ENCODE measurements around the gene LPCAT1. TPM values are rescaled to one million over a fixed set of nuclear protein-coding genes. Genes with fewer than 3 reads are reported as not detected.

Gene LPCAT1
- polyA plus RNA-seq, 4 donors = 4.5 to 22.3 (median 7.5) TPM

GRCh38 chr5:1495525-1495897 is 28.2 kb downstream of the LPCAT1 start:
- Histone ChIP-seq H3K4me1 (ENCODE audit: control insufficient read depth in 3 of 3, insufficient read depth in 2 of 3, low read depth in 1 of 3, low read length in 2 of 3) (peaks cover 0 to 2% (median 0%) of the 10 kb centered on the region in 3 donors), H3K27me3 (ENCODE audit: control insufficient read depth in 3 of 3, insufficient read depth in 3 of 3, low read length in 3 of 3) (no peaks in the 10 kb centered on the region), H3K27ac (ENCODE audit: low read depth in 1 of 3, low read length in 2 of 3) (peak overlapping the region in 1 of 3 donors; percentile 66), H3K36me3 (ENCODE audit: control insufficient read depth in 3 of 3, insufficient read depth in 2 of 3, low read depth in 1 of 3, low read length in 3 of 3) (peaks cover 0 to 24% (median under 1%) of the 10 kb centered on the region in 3 donors), H3K9me3 (ENCODE audit: control insufficient read depth in 2 of 2, insufficient read depth in 1 of 2, low read depth in 1 of 2, low read length in 1 of 2) (no peaks in the 10 kb centered on the region), H3K4me3 (ENCODE audit: low read depth in 1 of 3, low read length in 3 of 3) (no peak overlapping the region)
- 68 to 75% (median 71%) methylated on average over 6 of the region's 6 CpGs for WGBS, 3 donors
- FAIRE-seq = no peak
- DNase-seq = no peak

- H3K36me3 ChIP-seq (ENCODE audit: control insufficient read depth in 3 of 3, insufficient read depth in 2 of 3, low read depth in 1 of 3, low read length in 3 of 3) = peaks cover 0 to 27% (median 3%) of the 10 kb centered on the region in 3 donors
- no peak overlapping the region for H3K4me3 ChIP-seq (ENCODE audit: low read depth in 1 of 3, low read length in 3 of 3)
- H3K27me3 ChIP-seq (ENCODE audit: control insufficient read depth in 3 of 3, insufficient read depth in 3 of 3, low read length in 3 of 3) = no peaks in the 10 kb centered on the region
- DNase-seq = no peak
- H3K9me3 ChIP-seq (ENCODE audit: control insufficient read depth in 2 of 2, insufficient read depth in 1 of 2, low read depth in 1 of 2, low read length in 1 of 2) = no peaks in the 10 kb centered on the region
- peak overlapping the region in 1 of 3 donors; percentile 77 for H3K27ac ChIP-seq (ENCODE audit: low read depth in 1 of 3, low read length in 2 of 3)
- H3K4me1 ChIP-seq (ENCODE audit: control insufficient read depth in 3 of 3, insufficient read depth in 2 of 3, low read depth in 1 of 3, low read length in 2 of 3) = no peaks in the 10 kb centered on the region
- 76 to 87% (median 82%) methylated on average over 44 to 50 of the region's 50 CpGs for WGBS, 3 donors
- FAIRE-seq = no peak
Observed at GRCh38 chr5:1494780-1495524, 28.8 kb downstream of the LPCAT1 start.

DNA sequence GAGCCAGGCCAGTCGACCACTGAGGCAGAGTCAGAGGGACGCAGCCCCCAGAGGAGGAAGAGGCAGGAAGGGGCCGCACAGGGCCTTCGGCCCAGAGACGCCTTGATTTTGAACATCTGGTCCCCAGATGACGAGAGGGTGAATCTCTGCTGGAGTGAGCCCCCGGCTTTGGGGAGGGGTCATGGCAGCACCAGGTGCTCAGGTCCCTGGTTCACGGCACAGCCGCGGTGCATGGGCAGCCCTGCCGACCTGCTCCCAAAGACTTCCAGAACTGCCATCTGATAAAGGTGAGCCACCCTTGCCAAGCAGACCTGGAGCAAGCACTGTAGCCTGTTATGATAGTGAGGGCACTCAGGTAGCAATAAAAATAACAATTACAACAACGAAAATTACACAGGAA is 29.8 kb downstream of the LPCAT1 start:
- Histone ChIP-seq H3K27me3 (ENCODE audit: control insufficient read depth in 3 of 3, insufficient read depth in 3 of 3, low read length in 3 of 3) (no peaks in the 10 kb centered on the region), H3K36me3 (ENCODE audit: control insufficient read depth in 3 of 3, insufficient read depth in 2 of 3, low read depth in 1 of 3, low read length in 3 of 3) (peaks cover 0 to 33% (median 3%) of the 10 kb centered on the region in 3 donors), H3K9me3 (ENCODE audit: control insufficient read depth in 2 of 2, insufficient read depth in 1 of 2, low read depth in 1 of 2, low read length in 1 of 2) (no peaks in the 10 kb centered on the region), H3K27ac (ENCODE audit: low read depth in 1 of 3, low read length in 2 of 3) (no peak overlapping the region), H3K4me1 (ENCODE audit: control insufficient read depth in 3 of 3, insufficient read depth in 2 of 3, low read depth in 1 of 3, low read length in 2 of 3) (no peaks in the 10 kb centered on the region), H3K4me3 (ENCODE audit: low read depth in 1 of 3, low read length in 3 of 3) (no peak overlapping the region)
- WGBS, 3 donors = 78 to 84% (median 80%) methylated on average over 12 of the region's 12 CpGs
- DNase-seq = no peak
- no peak for FAIRE-seq

DNA sequence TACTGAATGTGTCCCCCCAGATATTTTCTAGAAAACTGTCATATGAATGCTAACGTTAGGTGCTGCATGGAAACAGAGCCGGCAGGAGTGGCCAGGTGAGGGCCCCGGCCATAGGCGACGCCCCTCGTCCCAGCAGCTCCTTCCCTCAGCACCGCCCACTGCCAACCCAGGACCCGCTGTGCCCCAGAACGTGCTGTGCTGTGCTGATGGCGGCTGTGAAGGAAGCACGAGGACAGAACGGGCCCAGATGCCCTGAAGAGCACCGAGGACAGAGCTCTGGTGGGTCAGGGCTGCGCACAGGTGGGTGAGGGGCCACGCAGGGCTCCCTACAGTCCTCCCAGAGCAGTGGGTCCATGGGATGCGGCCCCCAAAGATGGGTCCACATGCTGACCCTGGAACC is 30.3 kb downstream of the LPCAT1 start:
- no peak overlapping the region for H3K4me3 ChIP-seq (ENCODE audit: low read depth in 1 of 3, low read length in 3 of 3)
- no peaks in the 10 kb centered on the region for H3K27me3 ChIP-seq (ENCODE audit: control insufficient read depth in 3 of 3, insufficient read depth in 3 of 3, low read length in 3 of 3)
- no peaks in the 10 kb centered on the region for H3K9me3 ChIP-seq (ENCODE audit: control insufficient read depth in 2 of 2, insufficient read depth in 1 of 2, low read depth in 1 of 2, low read length in 1 of 2)
- no peaks in the 10 kb centered on the region for H3K4me1 ChIP-seq (ENCODE audit: control insufficient read depth in 3 of 3, insufficient read depth in 2 of 3, low read depth in 1 of 3, low read length in 2 of 3)
- WGBS, 3 donors = 90 to 96% (median 92%) methylated on average over 16 of the region's 16 CpGs
- no peak overlapping the region for H3K27ac ChIP-seq (ENCODE audit: low read depth in 1 of 3, low read length in 2 of 3)
- H3K36me3 ChIP-seq (ENCODE audit: control insufficient read depth in 3 of 3, insufficient read depth in 2 of 3, low read depth in 1 of 3, low read length in 3 of 3) = peaks cover 0 to 37% (median 3%) of the 10 kb centered on the region in 3 donors
- DNase-seq (no peak), FAIRE-seq (no peak)

GRCh38 chr5:1492757-1493156 is 31.0 kb downstream of the LPCAT1 start:
- no peak overlapping the region for H3K4me3 ChIP-seq (ENCODE audit: low read depth in 1 of 3, low read length in 3 of 3)
- H3K36me3 ChIP-seq (ENCODE audit: control insufficient read depth in 3 of 3, insufficient read depth in 2 of 3, low read depth in 1 of 3, low read length in 3 of 3) = peaks cover 0 to 39% (median 5%) of the 10 kb centered on the region in 3 donors
- H3K4me1 ChIP-seq (ENCODE audit: control insufficient read depth in 3 of 3, insufficient read depth in 2 of 3, low read depth in 1 of 3, low read length in 2 of 3) = no peaks in the 10 kb centered on the region
- no peak for FAIRE-seq
- H3K27me3 ChIP-seq (ENCODE audit: control insufficient read depth in 3 of 3, insufficient read depth in 3 of 3, low read length in 3 of 3) = no peaks in the 10 kb centered on the region
- H3K9me3 ChIP-seq (ENCODE audit: control insufficient read depth in 2 of 2, insufficient read depth in 1 of 2, low read depth in 1 of 2, low read length in 1 of 2) = no peaks in the 10 kb centered on the region
- DNase-seq = no peak
- WGBS, 3 donors = 82 to 86% (median 85%) methylated on average over 12 of the region's 12 CpGs
- no peak overlapping the region for H3K27ac ChIP-seq (ENCODE audit: low read depth in 1 of 3, low read length in 2 of 3)

DNA sequence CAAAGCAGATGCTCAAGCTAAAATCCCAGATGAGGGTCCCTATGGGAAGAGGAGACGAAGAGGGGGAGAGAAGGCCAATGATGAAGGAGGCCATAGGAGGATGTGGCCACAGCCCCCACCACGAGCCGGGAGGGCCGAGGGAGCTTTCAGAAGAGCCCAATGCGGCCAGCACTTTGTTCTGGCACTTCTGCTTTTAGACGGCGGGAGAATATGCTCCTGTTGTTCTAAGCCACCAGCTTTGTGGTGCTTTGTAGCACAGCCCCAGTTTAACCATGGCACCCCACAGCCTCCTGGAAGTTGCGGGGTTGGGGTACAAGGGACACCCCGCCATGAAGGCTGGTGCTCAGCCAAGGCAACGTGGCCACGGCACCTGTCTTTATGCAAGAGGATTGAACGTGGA is 33.4 kb downstream of the LPCAT1 start:
- H3K4me1 ChIP-seq (ENCODE audit: control insufficient read depth in 3 of 3, insufficient read depth in 2 of 3, low read depth in 1 of 3, low read length in 2 of 3) = no peaks in the 10 kb centered on the region
- peaks cover 0 to 62% (median 5%) of the 10 kb centered on the region in 3 donors for H3K36me3 ChIP-seq (ENCODE audit: control insufficient read depth in 3 of 3, insufficient read depth in 2 of 3, low read depth in 1 of 3, low read length in 3 of 3)
- H3K27ac ChIP-seq (ENCODE audit: low read depth in 1 of 3, low read length in 2 of 3) = no peak overlapping the region
- H3K27me3 ChIP-seq (ENCODE audit: control insufficient read depth in 3 of 3, insufficient read depth in 3 of 3, low read length in 3 of 3) = no peaks in the 10 kb centered on the region
- H3K4me3 ChIP-seq (ENCODE audit: low read depth in 1 of 3, low read length in 3 of 3) = no peak overlapping the region
- no peaks in the 10 kb centered on the region for H3K9me3 ChIP-seq (ENCODE audit: control insufficient read depth in 2 of 2, insufficient read depth in 1 of 2, low read depth in 1 of 2, low read length in 1 of 2)
- FAIRE-seq (no peak), DNase-seq (no peak)
- 75 to 80% (median 79%) methylated on average over 12 of the region's 12 CpGs for WGBS, 3 donors

DNA sequence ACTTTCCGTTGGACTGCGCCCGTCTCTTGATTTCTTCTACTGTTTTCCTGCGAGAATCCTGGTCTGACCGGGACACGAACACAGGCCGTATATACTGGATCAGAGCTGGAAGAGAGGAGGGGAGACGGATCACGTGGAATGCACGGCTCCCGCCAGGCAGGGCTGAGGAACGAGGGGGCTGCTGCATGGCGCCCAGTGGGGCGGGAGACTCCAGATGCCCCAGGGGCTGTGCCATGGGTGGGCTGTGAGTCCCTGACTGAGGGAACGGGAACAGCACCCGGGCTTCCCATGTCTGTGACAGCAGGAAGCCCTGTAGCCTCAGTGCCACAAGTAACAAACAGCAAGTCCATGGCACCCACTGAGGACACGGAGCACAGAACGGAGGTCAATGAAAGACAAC is 34.0 kb downstream of the LPCAT1 start:
- Histone ChIP-seq H3K4me3 (ENCODE audit: low read depth in 1 of 3, low read length in 3 of 3) (no peak overlapping the region), H3K36me3 (ENCODE audit: control insufficient read depth in 3 of 3, insufficient read depth in 2 of 3, low read depth in 1 of 3, low read length in 3 of 3) (peaks cover 0 to 65% (median 5%) of the 10 kb centered on the region in 3 donors), H3K9me3 (ENCODE audit: control insufficient read depth in 2 of 2, insufficient read depth in 1 of 2, low read depth in 1 of 2, low read length in 1 of 2) (no peaks in the 10 kb centered on the region), H3K27me3 (ENCODE audit: control insufficient read depth in 3 of 3, insufficient read depth in 3 of 3, low read length in 3 of 3) (no peaks in the 10 kb centered on the region), H3K4me1 (ENCODE audit: control insufficient read depth in 3 of 3, insufficient read depth in 2 of 3, low read depth in 1 of 3, low read length in 2 of 3) (no peaks in the 10 kb centered on the region), H3K27ac (ENCODE audit: low read depth in 1 of 3, low read length in 2 of 3) (no peak overlapping the region)
- DNase-seq (no peak), FAIRE-seq (no peak)
- WGBS, 3 donors = 87 to 95% (median 88%) methylated on average over 18 of the region's 18 CpGs

- H3K4me3 ChIP-seq (ENCODE audit: low read depth in 1 of 3, low read length in 3 of 3) = no peak overlapping the region
- no peaks in the 10 kb centered on the region for H3K4me1 ChIP-seq (ENCODE audit: control insufficient read depth in 3 of 3, insufficient read depth in 2 of 3, low read depth in 1 of 3, low read length in 2 of 3)
- peaks cover 0 to 58% (median 5%) of the 10 kb centered on the region in 3 donors for H3K36me3 ChIP-seq (ENCODE audit: control insufficient read depth in 3 of 3, insufficient read depth in 2 of 3, low read depth in 1 of 3, low read length in 3 of 3)
- FAIRE-seq (no peak), DNase-seq (no peak)
- 65 to 82% (median 65%) methylated on average over 14 of the region's 14 CpGs for WGBS, 3 donors
- H3K9me3 ChIP-seq (ENCODE audit: control insufficient read depth in 2 of 2, insufficient read depth in 1 of 2, low read depth in 1 of 2, low read length in 1 of 2) = no peaks in the 10 kb centered on the region
- H3K27me3 ChIP-seq (ENCODE audit: control insufficient read depth in 3 of 3, insufficient read depth in 3 of 3, low read length in 3 of 3) = no peaks in the 10 kb centered on the region
- H3K27ac ChIP-seq (ENCODE audit: low read depth in 1 of 3, low read length in 2 of 3) = peak overlapping the region in 1 of 3 donors; percentile 12
Observed at GRCh38 chr5:1488882-1489680, 34.7 kb downstream of the LPCAT1 start.

Measured in small intestine (tissue), 7 donors.